Limb (tissue), 2 donors: ENCODE measurements around the gene ALK.

ENCODE experiments used
- DNase-seq, 2 donors: peaks; one replicate each; pipeline ENCODE4 v3.0.0-alpha.2; 2016; ENCODE audit errors: extremely low spot score in 2 of 2

ALK gene

DNA sequence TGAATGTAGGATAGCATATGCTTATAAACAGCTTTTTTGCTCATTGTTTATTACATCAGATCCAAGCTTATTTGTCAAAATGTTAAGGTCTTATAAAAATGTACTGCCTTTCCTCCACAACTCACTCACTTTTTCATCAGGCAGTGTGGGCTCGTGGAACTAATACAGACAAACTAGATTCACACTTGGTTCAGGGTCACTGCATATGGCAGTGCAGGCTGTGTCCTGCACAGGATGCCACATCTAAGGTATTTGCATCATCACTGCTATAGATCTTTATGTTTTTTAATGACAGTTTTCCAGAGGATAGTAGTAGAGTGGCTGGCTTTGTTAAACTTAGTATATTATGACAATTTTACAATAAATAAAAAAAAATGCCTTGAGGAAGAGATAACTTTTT, 425.2 kb downstream of the ALK start:
- no peak for DNase-seq

DNA sequence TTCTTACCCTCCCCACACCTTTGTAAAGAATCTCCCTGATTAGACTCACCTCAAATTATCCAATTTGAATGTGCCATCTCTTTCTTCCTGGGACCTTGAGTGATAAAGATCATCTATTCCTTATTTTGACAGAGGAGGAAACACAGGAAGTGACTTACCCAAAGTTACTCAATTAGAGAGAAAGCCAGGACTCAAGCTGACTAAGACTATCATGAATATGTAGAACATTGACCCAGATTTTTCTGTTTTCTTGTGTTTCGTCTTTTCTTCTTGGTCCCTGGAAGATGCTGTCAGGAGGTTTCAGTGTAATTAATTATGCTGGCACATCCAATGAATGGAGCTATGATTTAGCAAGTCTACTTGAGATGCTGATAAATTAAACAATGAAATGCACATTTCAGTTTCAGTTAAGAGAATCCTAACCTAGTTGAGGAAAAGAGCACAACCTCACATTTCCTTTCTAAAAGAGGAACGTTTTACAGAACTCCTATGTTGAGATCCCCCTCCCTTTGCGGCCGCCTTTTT, 425.8 kb downstream of the ALK start:
- DNase-seq, result no peak

DNA sequence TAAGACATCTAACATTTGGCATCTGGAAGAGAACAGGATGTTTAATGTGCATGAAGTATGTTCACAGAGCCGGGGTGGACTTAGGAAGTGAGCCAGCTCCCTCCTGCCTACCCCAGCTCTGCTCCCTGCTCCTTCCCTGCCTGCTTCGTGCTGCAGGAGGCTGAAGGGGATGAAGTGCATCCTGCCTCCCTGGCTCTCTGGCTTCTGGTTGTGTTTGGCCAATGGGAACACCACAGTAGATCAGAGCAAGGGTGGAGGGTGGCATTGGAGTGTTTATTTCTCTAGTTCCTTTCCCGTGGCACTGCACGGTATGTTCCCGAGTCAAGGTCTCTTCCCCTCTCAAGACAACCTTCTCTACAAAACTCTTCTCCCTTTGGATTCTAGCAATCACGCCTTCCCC, 426.3 kb downstream of the ALK start:
- no peak for DNase-seq

DNA sequence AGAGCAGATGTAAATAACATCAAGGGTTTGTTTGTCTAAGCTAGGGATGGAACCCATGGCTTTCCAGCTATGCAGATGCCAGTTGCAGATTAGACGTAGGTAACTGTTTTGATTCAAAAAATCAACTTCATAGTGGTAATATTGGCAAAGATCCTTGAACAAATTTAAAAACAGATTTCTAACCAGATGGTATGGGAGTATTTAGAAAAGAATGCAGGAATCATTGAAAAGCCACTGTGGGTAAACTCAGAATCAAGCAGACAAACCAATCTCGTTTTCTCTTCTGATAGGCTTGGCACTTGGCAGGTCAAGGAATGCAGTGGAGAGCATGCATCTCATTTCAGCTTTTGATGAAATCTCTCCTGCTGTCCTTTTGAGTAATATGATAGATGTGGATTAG, 428.7 kb downstream of the ALK start:
- no peak for DNase-seq

DNA sequence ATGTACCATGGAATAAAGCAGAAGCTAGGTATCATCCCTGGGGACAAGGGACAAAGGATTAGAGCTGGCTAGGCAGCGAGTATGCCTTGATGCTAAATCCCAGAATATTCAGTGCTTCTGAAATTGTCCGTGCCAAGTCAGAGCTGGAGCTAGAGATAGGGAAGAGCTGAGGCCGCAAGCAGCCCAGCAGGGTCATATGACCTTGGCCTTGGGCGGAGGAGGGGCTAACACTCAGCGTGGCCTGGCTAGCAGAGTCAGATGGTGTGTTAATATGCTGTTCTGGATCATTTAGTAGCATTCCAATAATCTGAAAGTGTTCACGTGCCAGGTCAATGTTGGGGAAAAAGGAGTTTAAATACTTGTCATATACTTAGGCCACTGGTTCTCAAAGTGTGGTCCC, 431.3 kb downstream of the ALK start:
- DNase-seq, result no peak

DNA sequence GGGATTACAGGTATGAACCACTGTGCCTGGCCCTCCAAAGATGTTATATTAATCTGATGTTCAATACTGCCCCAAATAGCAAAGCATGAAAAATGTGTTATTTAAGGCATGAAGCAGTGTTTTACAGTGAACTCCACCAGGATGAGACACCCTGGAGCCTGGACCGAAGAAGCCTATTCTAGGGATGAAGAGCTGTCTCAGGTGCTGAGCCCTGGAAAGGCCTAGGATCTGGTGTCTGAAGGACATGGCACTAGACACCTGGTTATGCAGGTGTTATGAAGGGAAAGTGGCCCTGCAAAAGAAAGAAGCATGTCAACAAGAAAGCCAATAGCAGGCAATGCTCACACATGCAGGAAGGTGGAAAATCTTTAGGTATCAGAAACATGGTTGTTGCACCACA, 431.8 kb downstream of the ALK start:
- DNase-seq, result no peak

DNA sequence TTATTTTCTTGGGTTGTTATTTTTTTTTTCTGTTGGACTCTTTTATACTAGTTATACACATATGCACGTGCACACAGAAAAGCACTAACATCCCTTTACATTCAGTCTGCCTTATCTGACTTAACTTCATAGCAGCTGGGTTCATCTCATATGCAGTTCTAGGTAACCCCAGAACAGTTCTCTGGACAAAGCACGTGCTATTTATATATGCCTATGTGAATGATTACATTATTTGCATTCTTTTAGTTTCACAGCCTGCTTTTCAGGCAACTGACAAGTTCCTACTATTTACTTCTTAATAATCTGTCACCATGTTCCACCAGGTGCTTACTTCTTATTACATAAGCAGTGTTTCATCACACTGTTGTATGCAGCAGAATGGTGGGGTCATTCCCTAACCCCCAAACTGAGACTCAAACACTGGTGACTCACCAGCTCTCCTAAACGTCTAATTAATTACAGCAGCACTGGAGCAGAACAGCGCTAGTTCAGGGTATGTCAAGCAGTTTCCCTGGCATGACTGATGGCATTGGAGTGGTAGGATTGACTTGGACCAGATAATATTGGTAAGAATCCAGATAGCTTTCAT, 433.3 kb downstream of the ALK start:
- no peak for DNase-seq

DNA sequence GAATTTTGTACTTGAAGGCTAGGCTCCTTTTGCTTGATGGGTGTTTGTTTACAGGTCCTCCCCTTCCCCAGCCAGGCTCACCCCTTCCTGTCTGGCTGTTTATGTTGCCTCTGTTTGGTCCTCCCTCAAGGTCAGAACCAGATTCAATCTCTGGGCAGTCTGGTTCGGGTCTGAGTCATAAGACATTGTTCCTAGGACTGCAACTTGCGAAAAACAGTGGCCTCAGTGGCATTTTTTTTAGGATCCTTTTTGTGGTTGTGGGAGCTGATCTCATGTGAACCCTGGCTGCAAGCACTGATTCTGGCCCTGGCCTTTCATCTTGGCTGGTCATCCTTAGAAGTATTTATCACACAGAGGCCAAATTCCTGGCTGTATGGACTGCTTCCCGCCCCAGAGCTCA, 435.8 kb downstream of the ALK start:
- no peak for DNase-seq

DNA sequence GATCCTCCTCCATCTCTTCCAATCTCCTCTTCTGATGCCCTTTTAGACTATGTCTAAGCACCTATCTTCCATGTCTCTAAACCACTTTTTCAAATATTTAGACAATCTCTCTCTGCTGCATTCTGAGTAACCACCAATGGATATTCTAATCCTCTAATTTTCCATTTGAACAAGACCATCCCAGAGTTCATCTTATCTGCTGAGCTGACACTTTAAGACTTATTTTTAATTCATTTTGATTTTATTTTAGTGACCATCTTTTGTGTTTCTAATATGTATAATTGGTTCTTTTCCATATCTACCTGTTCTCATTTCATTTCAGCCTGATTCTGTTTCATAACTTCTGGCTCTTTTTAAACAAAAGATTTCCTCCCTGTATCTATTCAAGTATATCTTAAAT, 436.3 kb downstream of the ALK start:
- no peak for DNase-seq

DNA sequence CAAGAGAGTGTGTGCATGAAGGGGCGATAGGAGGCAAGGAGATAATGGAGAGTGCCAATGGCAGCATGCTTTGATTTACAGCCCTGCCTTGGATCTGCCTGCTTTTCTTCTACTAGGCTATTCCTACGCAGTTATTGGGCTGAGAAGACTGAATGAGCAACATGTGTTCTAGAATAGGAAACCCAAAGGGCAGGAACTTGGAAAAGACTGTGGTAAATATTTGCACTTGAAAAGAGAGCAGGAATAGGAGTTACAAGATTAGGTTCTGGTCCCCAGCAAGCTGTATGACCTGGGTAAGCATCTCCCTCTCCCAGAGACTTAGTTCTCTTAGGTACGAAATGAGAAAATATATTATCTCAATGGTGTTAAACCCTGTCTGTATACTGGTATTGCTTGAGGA, 438.5 kb downstream of the ALK start:
- DNase-seq, result no peak

DNA sequence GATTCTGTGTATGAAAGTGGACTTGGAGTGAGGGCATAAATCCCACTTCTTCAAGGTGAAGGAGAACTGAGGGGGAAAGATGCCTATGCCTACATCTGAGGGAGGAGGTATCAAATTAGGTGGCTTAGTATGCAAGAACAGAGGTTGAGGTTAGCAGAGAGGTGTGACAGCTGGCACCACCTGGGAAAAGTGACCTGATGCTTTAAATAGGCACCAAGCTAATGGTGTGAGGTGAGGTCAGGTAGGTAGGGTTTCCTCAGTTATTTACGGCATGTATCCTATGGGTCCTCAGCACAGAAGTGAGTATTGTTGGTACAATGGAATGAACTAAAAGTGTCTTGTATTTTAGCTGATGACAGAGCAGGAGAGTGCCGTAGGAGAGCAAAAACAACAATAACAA, 439.0 kb downstream of the ALK start:
- DNase-seq, result no peak

DNA sequence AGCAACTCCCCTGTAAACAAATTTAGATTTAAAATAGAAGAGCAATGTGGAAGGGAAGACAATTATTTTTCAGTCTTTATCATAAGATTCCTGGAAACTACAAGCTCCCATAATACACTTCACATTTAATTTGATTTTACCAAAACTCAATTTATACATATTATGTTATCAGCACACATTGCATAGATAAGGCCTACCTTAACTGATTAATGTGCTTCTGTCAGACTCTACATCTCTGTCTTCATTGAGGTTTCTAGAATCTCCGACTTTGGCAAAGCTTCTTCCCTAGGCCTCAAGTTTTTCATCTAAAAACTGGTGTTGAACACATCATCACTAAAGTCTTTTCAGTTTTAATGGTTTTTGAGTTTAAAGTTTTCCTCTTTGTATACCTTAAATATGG, 440.1 kb downstream of the ALK start:
- DNase-seq, result no peak

DNA sequence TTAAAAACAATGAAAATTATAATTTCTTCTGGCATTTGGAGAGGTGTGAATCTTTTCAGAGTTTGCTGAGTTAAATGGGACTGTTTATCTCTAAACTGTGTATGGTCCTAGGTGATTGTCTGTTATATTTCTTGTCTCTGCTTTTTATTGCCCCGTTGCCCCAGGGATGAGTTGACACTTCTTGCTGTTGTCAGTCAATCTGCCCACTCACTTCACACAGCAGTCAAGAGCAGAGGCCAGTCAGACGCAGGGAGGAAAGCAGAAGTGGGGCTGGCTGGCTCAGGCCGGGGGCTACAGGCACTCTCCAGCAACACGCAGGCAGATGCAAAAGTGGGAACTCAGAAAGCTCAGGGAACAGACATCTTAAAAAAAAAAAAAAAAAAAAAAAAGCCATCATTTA, 441.0 kb downstream of the ALK start:
- no peak for DNase-seq

DNA sequence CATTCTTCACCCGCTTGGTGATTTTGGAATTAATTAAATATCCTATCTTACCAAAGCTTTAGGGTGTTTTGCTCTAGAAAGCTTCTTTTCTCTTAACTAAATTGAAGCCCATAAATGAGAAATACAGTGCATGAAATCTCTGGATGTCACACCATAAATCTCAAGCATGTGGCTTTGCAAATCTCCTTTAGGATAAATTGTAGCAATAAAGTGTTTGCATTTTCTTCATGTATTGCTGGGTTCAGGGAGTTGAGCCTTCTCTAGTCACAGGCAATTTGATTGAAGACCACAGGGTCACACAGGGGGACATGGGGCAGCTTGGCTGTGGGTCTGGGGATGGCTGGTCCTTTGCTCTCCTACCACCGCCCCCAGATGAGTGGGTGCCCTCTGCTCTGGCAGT, 442.0 kb downstream of the ALK start:
- DNase-seq, result no peak

DNA sequence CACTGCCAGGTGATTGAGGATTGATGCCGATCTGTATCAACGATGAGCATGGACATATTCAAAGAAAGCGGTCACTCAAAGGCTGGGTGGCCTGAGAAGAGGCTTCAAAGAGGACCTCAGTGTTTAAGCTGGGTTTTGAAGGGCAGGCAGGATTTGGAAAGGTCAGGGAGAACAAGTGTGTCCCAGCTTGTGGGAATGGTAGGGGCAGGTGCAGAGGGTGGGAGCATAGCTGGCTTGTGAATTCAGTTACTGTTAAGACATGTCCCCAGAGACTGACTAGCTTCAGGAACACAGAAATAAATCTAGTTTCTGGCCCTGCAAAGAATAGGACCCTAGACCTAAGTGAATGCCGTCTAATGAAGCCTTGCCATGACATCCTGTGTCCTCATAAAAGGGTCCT, 442.7 kb downstream of the ALK start:
- no peak for DNase-seq

DNA sequence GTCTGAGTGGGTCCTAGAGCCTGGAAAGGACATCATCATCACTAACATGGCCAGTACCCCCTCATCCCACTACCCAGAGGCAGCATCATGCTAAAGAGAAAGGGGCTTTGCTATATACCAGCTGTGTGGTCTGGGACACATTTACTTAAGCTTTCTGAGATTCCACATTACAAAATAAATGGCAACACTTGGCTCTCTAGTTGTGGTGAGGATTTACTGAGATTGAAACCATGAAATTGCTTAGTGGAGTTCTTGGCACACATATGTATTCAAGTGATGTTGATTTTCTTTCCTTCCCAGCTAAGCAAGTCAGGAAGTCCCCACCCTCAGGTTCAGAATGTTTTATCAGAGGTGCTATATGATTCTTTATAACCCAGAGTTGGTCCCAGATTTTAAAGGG, 444.2 kb downstream of the ALK start:
- peak in 1 of 2 donors; percentile 7 for DNase-seq

DNA sequence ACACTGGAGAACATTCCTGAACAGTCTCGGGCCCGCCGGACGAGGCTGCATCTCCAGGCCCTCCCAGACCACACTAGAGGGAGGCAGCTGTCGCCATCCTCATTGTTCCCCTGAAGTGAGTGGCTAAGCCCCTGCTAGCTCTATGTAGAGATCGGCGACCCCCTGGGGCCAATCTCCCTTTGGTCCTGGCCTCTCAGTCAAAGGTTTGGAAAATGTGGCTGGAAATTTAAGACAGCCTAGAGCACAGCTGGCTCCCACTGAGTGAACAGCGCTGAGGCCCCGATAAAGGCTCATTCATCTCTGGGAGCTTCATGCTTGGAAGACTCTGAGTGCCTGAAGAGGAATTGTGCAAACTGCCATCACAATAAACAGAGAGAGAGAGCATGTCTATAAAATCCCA, 445.9 kb downstream of the ALK start:
- no peak for DNase-seq

DNA sequence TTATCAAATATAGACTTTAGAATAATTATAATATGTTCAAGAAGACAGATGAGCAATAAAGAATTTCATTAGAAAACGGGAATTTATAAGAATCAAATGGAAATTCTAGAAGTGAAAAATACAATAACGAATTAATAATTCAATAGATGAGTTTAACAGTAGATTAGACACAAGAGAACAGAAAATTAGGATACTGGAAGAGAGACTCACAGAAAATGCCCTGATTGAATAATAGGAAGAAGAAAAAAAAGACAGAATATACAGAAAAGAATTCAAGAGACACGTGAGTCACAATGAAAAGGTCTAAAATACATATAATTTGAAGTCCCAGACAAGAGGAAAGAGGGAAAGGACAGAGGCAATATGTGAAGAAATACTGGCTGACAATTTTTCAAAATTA, 451.4 kb downstream of the ALK start:
- DNase-seq, result no peak

DNA sequence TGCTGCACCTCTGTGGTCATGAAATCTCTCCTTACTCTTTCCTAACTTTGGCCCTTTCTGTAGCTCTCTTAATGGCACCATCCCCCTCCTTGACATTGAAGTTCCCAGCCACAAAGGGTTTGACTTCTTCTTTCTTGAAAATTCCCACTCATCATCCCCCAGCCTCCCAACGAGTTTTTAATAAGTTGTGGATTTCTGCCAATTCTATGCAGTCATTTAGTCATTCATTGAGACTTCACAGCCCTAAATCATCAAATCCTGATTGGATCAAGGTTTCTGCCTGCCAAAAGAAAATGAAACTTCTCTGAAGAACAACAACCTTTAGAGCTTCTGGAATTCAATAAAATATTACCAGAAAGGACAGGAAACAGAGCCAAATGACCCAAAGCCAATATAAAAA, 451.9 kb downstream of the ALK start:
- no peak for DNase-seq

DNA sequence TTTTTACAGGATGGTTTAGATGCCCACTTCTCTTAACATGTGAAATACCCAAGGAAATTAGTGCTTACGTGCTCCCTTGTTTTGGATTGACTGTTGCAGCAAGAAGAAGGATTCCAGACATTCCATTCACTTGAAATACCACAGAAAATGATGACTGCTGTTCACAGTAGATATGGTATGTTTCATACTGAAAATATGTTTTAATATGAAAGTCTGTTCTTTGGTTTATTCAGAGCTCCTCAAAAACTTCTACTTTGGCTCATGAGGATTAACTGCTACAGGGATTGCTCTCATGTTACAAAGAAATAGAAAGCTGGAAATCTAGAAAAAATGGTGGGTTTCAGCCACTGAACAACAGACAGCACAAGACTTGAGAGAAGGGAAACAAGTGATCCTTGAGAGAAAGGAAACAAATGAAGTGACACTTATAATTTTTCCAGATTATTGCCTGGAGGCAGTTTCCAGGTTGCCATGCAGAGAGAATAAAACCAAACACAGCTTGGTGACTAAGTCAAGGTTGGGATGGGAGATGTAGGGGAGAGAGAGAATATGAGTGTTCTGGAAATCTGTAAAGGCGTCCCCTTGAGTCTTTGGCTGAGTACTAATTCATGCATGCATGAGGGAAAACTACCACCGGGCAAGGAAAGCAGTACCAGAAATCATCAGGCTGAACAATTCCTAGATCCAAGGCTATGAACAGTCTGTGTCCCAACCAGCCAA, 458.0 kb downstream of the ALK start:
- peak in 1 of 2 donors; percentile 21 for DNase-seq

DNA sequence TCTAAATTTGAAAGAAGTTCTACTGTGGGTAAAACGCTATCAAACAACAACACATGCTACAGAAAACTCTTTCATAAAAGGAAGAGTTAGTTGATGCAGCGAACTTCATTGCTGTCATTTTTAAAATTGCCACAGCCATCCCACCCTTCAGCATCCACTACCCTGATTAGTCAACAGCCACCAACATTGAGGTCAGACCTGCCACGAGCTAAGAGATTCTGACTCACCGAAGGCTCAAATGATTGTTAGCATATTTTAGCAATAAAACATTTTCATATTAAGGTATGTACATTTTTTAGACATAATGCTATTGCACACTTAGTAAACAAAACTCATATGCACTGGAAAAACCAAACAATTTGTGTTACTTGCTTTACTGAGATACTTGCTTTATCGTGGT, 459.1 kb downstream of the ALK start:
- DNase-seq, result no peak

DNA sequence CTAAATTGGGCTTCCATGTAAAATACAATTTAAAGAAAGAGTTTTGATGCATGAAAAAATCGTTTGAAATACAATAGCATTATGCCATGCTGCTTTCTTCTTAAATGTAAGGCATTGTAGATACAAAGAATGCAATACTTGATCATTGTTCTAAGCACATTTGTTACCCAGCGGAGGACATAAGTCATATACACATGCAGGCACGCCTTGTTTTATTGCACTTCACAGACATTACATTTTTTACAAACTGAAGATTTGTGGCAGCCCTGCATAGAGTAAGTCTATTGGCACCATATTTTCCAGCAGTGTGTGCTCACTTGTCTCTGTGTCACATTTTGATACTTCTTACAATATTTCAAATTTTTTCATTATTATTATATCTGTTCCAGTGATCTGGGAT, 461.2 kb downstream of the ALK start:
- DNase-seq, result no peak

DNA sequence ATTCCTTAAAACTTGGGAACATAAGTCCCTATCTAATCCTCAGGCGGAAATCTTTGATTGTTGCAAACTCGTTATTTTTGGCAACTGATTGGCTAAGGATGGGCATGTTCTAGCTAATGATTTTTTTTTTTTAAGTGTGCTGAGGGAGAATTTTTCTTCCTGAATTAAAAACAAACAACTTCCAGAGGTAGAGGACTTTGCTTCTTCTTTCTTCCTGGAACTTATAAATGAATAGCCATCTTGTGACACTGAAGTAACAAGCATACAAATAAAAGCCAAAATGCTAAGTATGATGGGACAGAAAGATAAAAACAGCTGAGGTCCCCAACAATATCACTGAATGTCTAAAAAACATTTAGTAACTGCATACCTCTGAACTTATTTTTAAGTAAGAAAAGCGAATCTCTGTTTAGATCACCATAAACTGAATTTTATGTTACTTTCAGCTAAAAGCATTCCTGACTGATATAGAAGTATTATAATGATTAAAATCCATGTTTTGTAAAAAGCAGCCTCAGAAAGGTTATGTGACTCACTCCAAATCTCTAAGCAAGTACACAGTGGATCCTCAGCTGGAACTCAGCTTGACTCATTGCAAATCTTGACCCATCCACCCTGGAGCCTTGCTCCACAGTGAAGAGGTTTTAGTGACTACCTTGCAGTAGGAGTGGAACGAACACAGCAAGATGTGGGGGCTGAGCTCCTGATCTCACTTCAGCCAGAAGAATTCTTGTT, 461.8 kb downstream of the ALK start:
- DNase-seq, result no peak
